GM10266 (cell line): ENCODE data around the gene DPYSL5.

ENCODE experiments used
- DNase-seq: peaks from one replicate; pipeline ENCODE4 v3.0.0; 2012; ENCODE audit errors: extremely low spot score
- CTCF ChIP-seq: IDR thresholded peaks from 2 replicates; pipeline ENCODE4 v1.5.1; 2012; ENCODE audit warnings: mild to moderate bottlenecking, low read depth; ENCODE audit not compliant: control insufficient read depth, insufficient read depth; ENCODE audit errors: missing control alignments

The DPYSL5 gene

GRCh38 chr2:26818972-26819371 lies 29.0 kb upstream of the DPYSL5 start:
- DNase-seq: no peak
- TF ChIP-seq CTCF: no peak

GRCh38 chr2:26820932-26821331 lies 27.0 kb upstream of the DPYSL5 start:
- no peak for TF ChIP-seq CTCF
- no peak for DNase-seq

GRCh38 chr2:26822877-26823276 lies 25.1 kb upstream of the DPYSL5 start:
- DNase-seq: no peak
- no peak for TF ChIP-seq CTCF

DNA sequence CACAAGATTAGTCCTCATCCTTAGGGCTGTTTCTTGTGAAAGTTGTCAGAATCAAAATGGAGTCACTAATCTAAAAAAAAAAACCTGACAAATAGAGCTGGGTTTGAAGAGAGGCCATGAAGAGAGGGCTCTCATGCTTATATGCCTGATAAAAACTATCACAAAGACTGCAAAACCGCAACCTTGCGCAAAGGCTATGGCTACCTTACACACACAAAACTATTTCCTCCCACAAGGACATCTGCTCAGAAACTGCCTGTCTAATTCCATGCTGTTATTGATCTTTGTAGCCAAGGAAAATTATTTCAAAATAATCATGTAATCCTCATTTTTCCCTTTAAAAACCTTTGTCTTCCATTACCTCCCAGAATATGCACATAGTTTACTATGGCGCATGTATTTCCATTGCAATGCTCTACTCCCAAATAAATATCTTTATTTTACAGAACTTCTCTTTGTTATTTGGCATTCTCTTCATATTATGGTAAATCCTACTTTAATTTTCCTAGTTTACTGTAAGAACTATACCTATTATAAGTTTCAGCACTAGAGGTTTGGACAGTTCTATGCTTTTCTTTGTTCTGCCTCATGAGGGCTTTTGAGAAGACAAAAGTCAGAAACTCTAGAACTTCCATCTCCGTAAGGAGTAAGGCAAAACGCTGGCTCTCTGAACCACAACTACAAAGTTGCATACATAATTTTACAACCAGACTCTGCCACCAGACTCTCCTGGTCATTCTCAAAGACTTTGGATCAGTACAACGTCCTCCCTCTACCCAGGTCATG lies 9.6 kb upstream of the DPYSL5 start:
- no peak for TF ChIP-seq CTCF
- DNase-seq: no peak

- DNase-seq: no peak
- TF ChIP-seq CTCF: no peak
These were observed 6.9 kb upstream of the DPYSL5 start for GRCh38 chr2:26840937-26841610.

DNA sequence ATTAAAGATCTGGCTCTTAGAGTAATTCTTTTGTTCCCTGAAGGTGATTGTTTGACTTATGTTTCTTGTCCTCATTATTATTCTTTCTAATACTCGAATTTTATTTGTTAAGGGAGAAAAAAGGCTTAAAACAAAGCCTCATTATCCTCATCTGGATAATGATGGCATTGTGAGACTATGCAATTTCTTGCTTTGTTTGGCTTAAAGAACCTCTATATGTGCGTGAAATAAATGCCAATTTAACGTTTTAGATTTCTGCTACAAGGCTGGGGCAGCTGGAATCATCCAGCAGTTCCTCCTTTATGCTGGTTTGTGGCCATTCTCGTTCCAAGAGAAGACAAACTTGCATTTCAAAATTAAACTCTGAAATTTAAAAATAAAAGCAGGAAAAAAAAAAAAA lies 4.9 kb upstream of the DPYSL5 start:
- no peak for DNase-seq
- no peak for TF ChIP-seq CTCF

- no peak for TF ChIP-seq CTCF
- DNase-seq: no peak
These were observed 2.9 kb upstream of the DPYSL5 start for GRCh38 chr2:26845021-26845420.
